CD4-positive, alpha-beta T cell treated with Interleukin-15 for 4 hours (primary cell): ENCODE data around the gene GP5.

Experiments used
- DNase-seq: peaks from one replicate; pipeline ENCODE4 v3.0.0-alpha.2; 2020; ENCODE audit warnings: low spot score

The GP5 gene

GRCh38 chr3:194376241-194376560 is 22.9 kb downstream of the GP5 start:
- DNase-seq = no peak

GRCh38 chr3:194375473-194376240 is 23.4 kb downstream of the GP5 start:
- DNase-seq = no peak

GRCh38 chr3:194374935-194375334 is 24.1 kb downstream of the GP5 start:
- no peak for DNase-seq

- no peak for DNase-seq
Observed at GRCh38 chr3:194373899-194374298, 25.2 kb downstream of the GP5 start.

GRCh38 chr3:194373028-194373427 is 26.0 kb downstream of the GP5 start:
- no peak for DNase-seq

- DNase-seq = no peak
Observed at GRCh38 chr3:194370753-194371152, 28.3 kb downstream of the GP5 start.

- DNase-seq = no peak
Observed at GRCh38 chr3:194369522-194370279, 29.4 kb downstream of the GP5 start, which contains the start of gene LRRC15. Gene LRRC15 (minus strand): TSS chr3:194369743. CDS start chr3:194361043, 8,700 bp downstream.

- DNase-seq = no peak
Observed at GRCh38 chr3:194368918-194369317, 30.1 kb downstream of the GP5 start.

- no peak for DNase-seq
Observed at GRCh38 chr3:194367992-194368841, 30.8 kb downstream of the GP5 start.

- DNase-seq = no peak
Observed at GRCh38 chr3:194365978-194366490, 33.0 kb downstream of the GP5 start.

- DNase-seq = no peak
Observed at GRCh38 chr3:194365526-194365925, 33.5 kb downstream of the GP5 start.

- no peak for DNase-seq
Observed at GRCh38 chr3:194364652-194365434, 34.2 kb downstream of the GP5 start.

- DNase-seq = no peak
Observed at GRCh38 chr3:194364314-194364651, 34.8 kb downstream of the GP5 start.

- no peak for DNase-seq
Observed at GRCh38 chr3:194360568-194360967, 38.5 kb downstream of the GP5 start.

GRCh38 chr3:194357681-194358080 is 41.4 kb downstream of the GP5 start:
- no peak for DNase-seq

GRCh38 chr3:194355379-194355778 is 43.7 kb downstream of the GP5 start:
- DNase-seq = no peak

GRCh38 chr3:194354315-194354714 is 44.8 kb downstream of the GP5 start:
- no peak for DNase-seq

GRCh38 chr3:194352667-194353246 is 46.3 kb downstream of the GP5 start:
- DNase-seq = no peak

- DNase-seq = no peak
Observed at GRCh38 chr3:194351952-194352536, 47.0 kb downstream of the GP5 start.

GRCh38 chr3:194351080-194351672 is 47.9 kb downstream of the GP5 start, which contains the start of gene CPN2:
Gene CPN2 (minus strand): TSS chr3:194351328. CDS start chr3:194342702, 8,626 bp downstream.
- no peak for DNase-seq
